NOMO-1 (cell line): ENCODE data around the gene WDR48.
A peak's percentile ranks its signal among the peaks of the same experiment; 100 is the strongest.

Experiments used
- DNase-seq, 2 experiments: peaks; one replicate each; lab custom pipeline; 2025; ENCODE audit not compliant: unreplicated experiment in 2 of 2; lab: John Stamatoyannopoulos, UW

The WDR48 gene

DNA sequence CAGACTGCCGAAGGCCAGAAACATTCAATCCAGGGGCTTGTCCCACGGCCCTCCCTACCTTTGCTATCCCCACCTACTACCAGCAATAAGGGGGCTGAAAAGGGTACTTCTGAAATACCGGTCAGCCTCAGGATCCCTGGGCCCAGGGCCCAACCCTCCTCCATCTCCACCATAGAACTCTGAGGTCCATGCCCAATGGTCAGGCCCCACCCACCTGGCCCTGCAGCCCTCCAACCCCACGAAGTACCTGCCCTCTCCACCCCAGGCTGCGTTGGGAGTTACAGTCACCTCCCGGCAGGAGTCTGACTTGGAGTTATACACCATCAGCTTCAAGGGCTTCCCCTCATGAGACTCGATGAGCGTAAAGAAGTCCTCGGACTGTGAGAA is 48.7 kb downstream of the WDR48 start:
- DNase-seq = no peak

DNA sequence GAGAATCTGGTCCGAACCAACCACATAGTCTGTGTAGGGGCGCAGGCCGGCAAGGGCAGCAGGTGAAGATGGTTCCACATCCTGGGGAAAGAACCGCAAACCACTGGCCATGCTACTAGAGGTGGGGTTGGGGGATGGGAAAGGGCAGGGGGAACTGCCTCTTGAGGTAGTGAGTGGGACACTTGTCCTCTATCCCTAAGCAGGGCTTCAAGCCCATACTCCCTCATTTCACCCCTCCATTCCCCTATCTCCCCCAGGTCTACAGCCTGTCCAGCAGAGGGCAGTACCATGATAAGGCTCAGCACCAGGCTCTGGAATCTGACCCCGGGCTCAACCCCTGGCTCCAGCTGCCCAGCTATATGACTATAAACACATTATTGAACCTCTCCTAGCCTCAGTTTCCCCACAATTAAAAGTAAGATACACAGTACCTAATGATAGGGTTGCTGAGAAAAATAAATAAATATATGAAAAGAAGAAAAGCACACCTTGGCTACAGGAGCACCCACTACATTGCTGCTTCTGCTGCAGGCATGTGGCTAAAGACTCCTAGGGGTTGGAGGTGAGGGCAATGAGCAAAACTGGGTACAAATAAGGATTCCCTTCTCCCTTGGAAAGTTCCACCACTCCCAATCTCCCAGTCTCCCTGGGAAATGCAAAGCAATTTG is 49.3 kb downstream of the WDR48 start:
- peak; percentile 29 to 39 for DNase-seq

DNA sequence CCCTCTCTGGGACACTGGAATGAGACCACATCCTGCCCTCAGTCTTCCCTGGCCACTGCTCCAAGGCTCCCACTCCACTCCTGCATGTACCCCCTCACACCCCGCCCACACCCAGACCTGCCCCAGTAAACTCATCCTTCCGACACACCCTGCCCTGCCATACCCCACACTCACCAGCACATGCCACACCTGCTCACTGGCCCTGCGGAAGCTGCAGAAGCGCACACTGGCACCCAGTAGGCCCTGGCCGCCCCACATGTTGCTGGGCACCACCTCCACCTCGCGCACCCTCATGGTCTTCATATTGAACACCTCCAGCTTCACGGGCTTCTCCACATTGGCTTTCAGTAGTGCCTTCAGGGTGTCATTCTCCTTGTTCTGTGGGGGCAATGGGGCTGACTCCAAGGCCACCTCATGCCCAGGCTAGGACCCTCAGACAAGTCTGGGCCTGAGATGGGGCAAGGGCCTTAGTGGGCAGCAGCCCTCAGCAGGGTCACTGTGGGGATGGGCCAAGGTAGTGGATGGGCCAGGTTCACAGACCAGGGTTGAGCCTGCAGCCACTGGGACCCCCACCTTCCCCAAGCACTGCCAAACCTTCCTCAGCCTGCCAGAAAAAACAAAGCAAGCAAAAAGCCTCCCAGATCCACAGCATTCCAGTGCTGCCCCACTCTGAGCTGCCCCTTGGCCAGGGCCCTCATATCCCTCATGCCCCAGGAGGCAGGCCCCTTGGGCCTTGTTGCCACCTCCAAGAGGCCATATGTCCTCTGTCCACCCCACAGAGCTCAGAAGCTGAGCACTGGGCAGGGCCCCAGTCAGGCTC is 50.9 kb downstream of the WDR48 start:
- no peak for DNase-seq

DNA sequence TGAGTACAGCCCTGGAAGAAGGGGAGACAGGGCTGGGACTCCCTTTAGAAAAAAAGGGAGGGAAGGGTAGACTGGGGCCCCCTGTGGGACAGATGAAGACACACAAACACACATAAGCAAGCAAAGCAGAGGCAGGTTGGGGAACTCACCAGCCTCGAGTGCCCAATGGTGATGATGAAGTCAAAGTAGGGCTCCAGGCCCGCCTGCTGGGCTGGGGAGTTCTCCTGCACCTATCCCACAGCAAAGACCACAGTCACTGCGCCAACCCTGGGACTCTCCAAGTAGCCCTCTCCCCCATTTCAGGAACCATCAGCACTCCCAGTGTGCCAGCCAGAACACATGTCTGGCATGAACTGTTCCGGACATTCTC is 51.5 kb downstream of the WDR48 start:
- no peak for DNase-seq

DNA sequence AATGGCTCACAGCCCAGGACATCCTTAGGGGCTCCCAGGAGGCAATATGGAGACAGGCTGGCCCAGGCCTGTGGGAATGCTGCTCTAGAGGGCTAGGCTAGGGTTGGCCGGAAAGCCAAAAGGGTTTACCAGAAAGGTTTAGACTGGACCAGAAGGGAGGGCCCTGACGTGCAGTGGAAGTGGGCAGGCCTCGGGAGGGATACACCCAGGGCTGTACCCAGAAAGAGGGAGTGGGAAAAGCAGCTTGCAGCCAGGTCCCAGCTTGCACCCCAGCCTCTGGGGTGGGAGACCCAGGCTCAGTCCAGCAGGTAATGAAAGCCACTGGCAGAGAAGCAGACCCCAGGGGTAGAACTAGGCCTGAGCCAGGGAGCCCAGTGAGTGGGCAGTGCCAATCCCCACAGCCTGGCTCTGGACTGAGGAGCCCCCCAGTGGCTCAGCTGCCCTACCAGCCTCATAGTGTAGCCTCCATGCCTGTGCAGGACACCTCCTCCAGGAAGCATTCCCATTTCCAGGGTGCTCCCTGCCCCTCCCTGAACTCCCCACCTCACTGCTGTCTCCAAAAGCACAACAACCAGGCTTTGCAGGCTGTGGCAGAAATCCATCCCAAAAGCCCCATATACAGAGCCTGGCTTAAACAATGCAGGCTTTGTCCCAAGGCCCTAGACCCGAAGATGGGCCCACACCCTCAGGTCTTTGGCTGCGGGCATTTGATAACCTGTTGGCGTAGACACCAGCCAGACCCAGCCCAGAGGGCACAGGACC is 52.2 kb downstream of the WDR48 start:
- DNase-seq = no peak

DNA sequence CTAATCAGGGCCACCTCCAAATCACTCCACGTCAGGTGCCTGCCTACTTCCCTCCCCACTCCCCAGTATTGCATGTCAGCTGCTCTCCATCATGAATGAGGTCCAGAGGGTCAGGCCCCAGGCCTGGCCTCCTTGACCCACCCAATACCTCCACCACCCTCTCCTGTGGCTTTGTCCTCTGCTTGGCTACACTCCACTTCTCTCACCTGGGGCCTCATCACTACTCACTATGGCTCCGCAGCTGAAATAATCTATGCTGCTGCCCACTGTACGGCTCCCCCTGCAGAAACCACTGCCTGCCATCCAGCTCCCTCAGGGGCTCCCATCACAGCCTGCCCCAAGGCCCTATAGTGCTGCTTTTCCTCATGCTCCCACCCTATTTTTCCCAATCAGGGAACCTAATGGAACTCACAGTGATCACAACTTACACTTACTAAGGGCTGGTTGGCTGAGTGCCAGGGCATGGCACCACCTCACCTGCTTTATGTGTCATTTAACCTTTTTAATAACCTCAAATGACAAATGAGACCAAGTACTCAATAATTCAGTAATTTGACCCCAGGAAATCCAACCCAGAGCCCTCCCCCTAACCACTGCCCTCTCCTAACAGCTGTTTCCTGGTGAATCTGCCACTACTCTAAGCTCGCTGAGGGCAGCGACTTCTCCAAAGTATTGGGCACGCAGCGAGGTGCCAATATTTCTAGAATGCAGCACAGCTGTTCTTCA is 53.3 kb downstream of the WDR48 start:
- no peak for DNase-seq

GRCh38 chr3:39105687-39106063 is 53.9 kb downstream of the WDR48 start:
- DNase-seq = no peak

- no peak for DNase-seq
Observed at GRCh38 chr3:39106281-39106811, 54.5 kb downstream of the WDR48 start.

DNA sequence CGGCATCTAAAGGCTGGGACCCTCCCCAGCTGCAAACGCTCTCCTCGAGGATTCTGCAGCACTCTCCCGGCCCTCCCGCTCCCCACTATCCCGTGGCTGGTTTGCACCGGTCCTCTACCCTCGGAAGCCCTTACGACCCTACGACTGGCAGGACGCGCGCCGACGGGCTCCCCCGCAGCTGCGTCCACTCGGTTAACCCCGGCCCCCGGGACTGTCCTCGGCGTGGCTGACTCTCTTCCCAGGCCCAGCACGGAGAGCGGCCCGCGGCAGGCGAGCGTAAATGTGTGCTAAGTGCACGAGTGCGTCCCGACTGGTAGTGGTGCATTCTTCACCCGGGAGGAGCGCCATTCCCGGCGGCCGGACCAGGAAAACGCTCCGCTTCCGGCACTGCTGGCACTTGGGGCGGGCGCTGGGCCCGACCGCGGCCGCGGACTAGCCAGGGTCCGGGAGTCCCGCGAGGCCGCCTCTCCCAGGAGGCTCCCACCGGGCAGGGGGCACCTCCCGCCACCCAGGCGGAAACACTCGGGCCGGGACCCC is 55.1 kb downstream of the WDR48 start:
- DNase-seq = no peak

DNA sequence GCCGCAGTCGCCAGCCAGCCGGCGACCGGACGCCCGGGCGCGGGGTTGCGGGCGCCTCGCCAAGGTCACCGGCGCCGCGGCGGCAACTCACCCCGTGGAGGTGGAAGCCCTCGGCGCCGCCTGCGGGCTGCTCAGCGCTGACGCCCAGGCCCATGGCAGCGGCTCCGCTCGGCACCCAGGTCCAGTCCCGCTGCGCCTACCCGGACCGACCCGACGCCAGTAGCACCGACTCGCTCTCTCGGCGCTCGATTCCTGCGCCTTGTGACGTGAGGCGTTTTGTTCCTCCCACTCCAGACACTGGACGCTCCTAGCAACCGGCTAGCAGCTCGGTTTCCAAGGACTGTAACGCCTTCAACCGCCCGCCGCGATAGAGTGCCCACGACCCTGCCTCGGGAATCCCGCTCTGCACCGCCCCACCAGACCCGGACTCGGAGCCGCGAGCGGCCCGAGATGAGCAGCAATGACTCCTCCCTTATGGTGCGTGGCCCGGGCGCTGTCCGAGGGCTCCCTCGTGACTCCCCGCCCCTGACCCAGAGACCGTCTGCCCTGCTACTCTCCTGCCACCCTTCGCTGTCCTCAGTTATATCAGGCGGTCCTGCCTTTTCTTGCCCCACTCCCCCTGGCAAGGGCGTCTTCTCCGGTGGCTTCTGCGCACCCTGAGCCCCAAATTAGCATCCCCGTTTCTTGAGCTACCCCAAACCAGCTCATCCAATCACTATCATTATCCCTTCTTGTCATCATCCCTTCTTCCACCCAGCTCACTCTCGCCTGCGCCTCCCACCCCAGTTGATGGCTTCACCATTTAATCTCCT is 55.8 kb downstream of the WDR48 start, which contains the start of the genes GORASP1 and TTC21A:
Gene GORASP1 (minus strand): TSS at position 240 of the 812 bp plus-strand sequence. CDS start 86 bp downstream, at position 154.
Gene TTC21A (plus strand): TSS at position 293 of the 812 bp plus-strand sequence. CDS start 158 bp downstream, at position 451.
- DNase-seq = peak; percentile 63 to 75

DNA sequence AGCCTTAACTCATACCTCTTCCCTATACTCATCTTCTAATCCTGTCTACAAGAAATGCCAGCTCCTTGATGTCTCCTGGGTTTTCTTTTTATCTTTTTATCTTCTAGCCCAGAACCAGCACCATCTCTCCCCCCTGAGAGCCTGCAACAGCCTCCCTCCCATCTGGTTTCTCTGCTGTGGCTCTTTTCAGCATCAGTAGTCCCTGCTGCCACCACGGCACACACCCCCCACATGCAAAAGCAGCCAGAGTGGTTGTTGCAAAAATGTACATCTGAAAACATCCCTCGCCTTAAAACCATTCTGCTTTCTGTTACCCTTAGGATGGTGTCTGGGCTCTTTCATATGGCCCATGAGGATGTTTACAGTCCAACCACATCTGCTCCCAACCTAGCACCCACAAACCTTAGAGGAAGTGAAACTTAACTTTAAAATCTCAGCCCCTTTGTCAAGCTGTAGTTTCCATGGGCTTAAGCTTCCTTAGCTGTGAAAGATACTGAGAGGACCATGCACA is 56.4 kb downstream of the WDR48 start:
- peak; percentile 74 to 78 for DNase-seq

- no peak for DNase-seq
Observed at GRCh38 chr3:39109086-39109485, 57.3 kb downstream of the WDR48 start.

- no peak for DNase-seq
Observed at GRCh38 chr3:39110041-39110639, 58.3 kb downstream of the WDR48 start.

DNA sequence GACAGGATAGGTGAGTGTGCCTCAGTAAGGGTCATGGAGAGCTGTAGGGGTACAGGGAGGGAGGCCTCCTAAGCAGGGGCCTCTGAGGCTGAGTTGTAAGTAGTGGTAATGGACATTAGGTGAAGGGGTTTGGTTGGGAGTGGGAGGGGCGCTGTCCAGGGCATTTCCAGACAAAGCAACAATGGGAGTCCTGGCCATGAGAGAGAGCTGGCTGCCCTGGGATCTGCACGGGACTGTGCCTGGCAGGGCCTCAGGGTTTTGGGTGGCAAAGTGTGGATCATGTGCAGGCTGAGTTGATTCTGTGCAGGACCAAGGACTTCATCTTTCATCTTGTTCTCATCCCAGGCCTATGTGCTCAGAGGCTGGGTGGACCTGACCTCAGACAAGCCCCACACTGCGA is 60.3 kb downstream of the WDR48 start:
- no peak for DNase-seq

DNA sequence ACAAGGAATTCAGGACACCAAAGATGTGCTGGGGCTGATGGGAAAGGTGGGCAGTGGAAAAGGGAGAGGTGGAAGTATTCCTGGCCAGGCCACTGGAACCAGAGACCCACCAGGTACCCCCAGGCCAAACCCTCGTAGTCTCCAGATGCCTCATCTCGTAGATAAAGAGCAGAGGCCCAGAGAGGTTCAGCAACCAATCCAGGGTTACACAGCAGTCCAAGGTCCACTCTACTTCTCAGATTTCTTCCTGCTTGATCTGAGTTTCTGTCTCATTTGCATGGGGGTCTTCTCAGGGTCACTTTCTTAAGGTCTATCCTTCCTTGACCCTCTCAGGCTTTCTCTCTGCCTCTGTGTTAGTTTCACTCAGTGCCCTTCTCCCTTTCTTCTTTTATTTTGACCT is 60.7 kb downstream of the WDR48 start:
- DNase-seq = no peak

GRCh38 chr3:39113291-39113690 is 61.5 kb downstream of the WDR48 start:
- no peak for DNase-seq

DNA sequence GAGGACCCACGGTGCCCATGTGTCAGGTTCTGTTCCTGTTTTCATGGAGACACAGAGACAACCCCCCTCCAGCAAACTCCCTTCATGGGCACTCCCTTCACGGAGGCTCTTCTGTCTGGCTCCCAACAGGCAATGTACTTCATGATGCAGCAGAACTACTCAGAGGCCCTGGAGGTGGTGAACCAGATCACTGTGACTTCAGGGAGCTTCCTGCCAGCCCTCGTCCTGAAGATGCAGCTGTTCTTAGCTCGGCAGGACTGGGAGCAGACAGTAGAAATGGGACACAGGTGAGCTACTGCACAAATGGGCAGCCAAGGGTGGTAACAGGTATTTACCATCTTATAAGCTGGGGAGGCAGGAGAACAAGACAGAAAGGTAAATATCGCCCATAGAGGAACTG is 62.6 kb downstream of the WDR48 start:
- DNase-seq = no peak

DNA sequence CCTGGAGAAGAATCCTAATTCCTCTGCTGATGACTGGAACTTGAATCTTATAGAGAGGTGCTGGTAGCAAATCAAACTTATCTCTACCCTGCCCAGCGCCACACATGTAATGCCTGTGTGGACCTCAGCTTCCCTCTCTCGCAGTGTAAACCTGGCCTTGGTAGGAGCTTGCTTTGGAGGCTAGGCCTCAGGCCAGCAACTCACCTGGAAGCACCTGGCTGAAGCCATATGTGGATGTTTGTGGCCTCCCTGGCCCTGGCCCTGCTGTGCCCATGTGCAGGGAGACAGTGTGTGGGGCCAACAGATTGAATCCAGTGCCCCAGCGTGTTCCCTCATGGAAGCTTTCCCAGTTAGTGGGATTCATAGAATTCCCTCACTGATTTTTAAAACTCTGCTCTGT is 64.1 kb downstream of the WDR48 start:
- no peak for DNase-seq

GRCh38 chr3:39118079-39118478 is 66.3 kb downstream of the WDR48 start:
- peak; percentile 7 to 20 for DNase-seq
